Motor neuron (in vitro differentiated cells): ENCODE measurements around the gene DDX53. TPM values are rescaled to one million over a fixed set of nuclear protein-coding genes. Genes with fewer than 3 reads are reported as not detected.

Source experiments
- ATAC-seq, 8 experiments: fragments of 200-7000 bp; cut with Tn5 transposase; replicated peaks in 6 of 8; 2 replicates each; pipeline ENCODE4 v1.8.0; 2021; ENCODE audit warnings: mild to moderate bottlenecking in 8 of 8, moderate library complexity in 8 of 8
- H3K27ac ChIP-seq, 2 donors: fragments of 250-450 bp; sonication (Bioruptor Pico); 2 replicates each; pipeline ENCODE4 v1.9.0; 2021; ENCODE audit warnings: antibody characterized with exemption in 2 of 2, mild to moderate bottlenecking in 2 of 2, moderate library complexity in 1 of 2
- H3K4me1 ChIP-seq, 2 donors: fragments of 250-450 bp; sonication (Bioruptor Pico); replicated peaks in 1 of 2; 2 replicates each; pipeline ENCODE4 v1.6.1; 2021; ENCODE audit warnings: antibody characterized with exemption in 2 of 2, mild to moderate bottlenecking in 2 of 2, moderate library complexity in 1 of 2
- H3K4me3 ChIP-seq, 5 donors: fragments of 250-450 bp; sonication (Bioruptor Pico); 2 replicates each; pipeline ENCODE4 v1.9.0; 2021; ENCODE audit warnings: antibody characterized with exemption in 5 of 5, mild to moderate bottlenecking in 5 of 5, moderate library complexity in 4 of 5
- WGBS, 10 experiments: fragments of 450-650 bp; shearing (Covaris generic); methylation state at CpG; one replicate each; pipeline ENCODE4 v1.0.0; 2022; 5-methylcytosine and 5-hydroxymethylcytosine counted together
- in situ Hi-C, 9 experiments: fragments of 400-800 bp; cut with MboI; loops; one replicate each; pipeline ENCODE4 v1.15.0; 2021; ENCODE audit warnings: low sequenced_read_pairs in 9 of 9, low pct_unique_long_range_greater_than_20kb in 2 of 9; ENCODE audit not compliant: unreplicated experiment in 9 of 9
- total RNA-seq, 8 experiments: library from RNA; unstranded; fragments of 300-600 nt; gene quantifications; 2 replicates each; pipeline versions ENCODE4 v1.2.3 to v1.2.4, GENCODE V29; 2022

Gene DDX53
- under 1 TPM in 5 of 8 experiments, not detected in 3; 0.05 to 0.36 (median 0.09) TPM for total RNA-seq

- WGBS, 10 experiments = 83 to 91% methylated on average over 1 to 7 of the region's 23 CpGs; no CpG with 5 or more reads in 8 of the 10 experiments
- no peak for ATAC-seq
- Histone ChIP-seq H3K4me3 (no peak within 1 kb of the TSS), H3K27ac (no peak within 1 kb of the TSS), H3K4me1 (no peaks in the 10 kb centered on the region)
- in situ Hi-C loops = loop anchor here in 2 of 9 experiments (25.0 kb wide), 1 partner anchor 313 kb away; no protein-coding TSS in a partner anchor
Measured at GRCh38 chrX:22999696-23000223, at the start of gene DDX53. TSS of gene DDX53 (plus strand) at chrX:22999960. CDS start at chrX:23000058, 98 bp downstream.

GRCh38 chrX:22950269-22951266 lies 49.2 kb upstream of the DDX53 start:
- in situ Hi-C loops = no loop called here
- 17 to 92% (median 67%) methylated on average over 1 to 3 of the region's 5 CpGs; no CpG with 5 or more reads in 7 of the 10 experiments for WGBS, 10 experiments
- H3K4me1 ChIP-seq = peaks cover 0 to 7% of the 10 kb centered on the region in 2 donors
- peak in 4 of 8 experiments; percentile 21 to 96 (median 66) for ATAC-seq
- H3K27ac ChIP-seq = no peak overlapping the region
- H3K4me3 ChIP-seq = no peak overlapping the region

- no peak overlapping the region for H3K4me3 ChIP-seq
- peak in 6 of 8 experiments; percentile 36 to 100 (median 100) for ATAC-seq
- H3K27ac ChIP-seq = no peak overlapping the region
- H3K4me1 ChIP-seq = peaks cover 0 to 7% of the 10 kb centered on the region in 2 donors
- in situ Hi-C loops = no loop called here
- WGBS, 10 experiments = 16 to 67% (median 40%) methylated on average over 2 to 5 of the region's 6 CpGs; no CpG with 5 or more reads in 4 of the 10 experiments
Measured at GRCh38 chrX:22952010-22952409, 47.8 kb upstream of the DDX53 start.

- no peak overlapping the region for H3K4me3 ChIP-seq
- H3K4me1 ChIP-seq = no peaks in the 10 kb centered on the region
- WGBS, 10 experiments = 0 to 100% (median 100%) methylated on average over 1 to 2 of the region's 2 CpGs; no CpG with 5 or more reads in 7 of the 10 experiments
- ATAC-seq = no peak
- H3K27ac ChIP-seq = no peak overlapping the region
- in situ Hi-C loops = no loop called here
Measured at GRCh38 chrX:22958250-22958649, 41.5 kb upstream of the DDX53 start.

GRCh38 chrX:22959204-22959920 lies 40.4 kb upstream of the DDX53 start:
- Histone ChIP-seq H3K4me3 (no peak overlapping the region), H3K4me1 (no peaks in the 10 kb centered on the region), H3K27ac (no peak overlapping the region)
- WGBS, 10 experiments = 0 to 100% (median 55%) methylated on average over 1 to 4 of the region's 4 CpGs; no CpG with 5 or more reads in 4 of the 10 experiments
- in situ Hi-C loops = no loop called here
- no peak for ATAC-seq

GRCh38 chrX:22963196-22963595 lies 36.6 kb upstream of the DDX53 start:
- in situ Hi-C loops = no loop called here
- no peak overlapping the region for H3K27ac ChIP-seq
- WGBS, 10 experiments = 57 to 80% (median 69%) methylated on average over 1 of the region's 2 CpGs; no CpG with 5 or more reads in 6 of the 10 experiments
- H3K4me3 ChIP-seq = no peak overlapping the region
- H3K4me1 ChIP-seq = no peaks in the 10 kb centered on the region
- ATAC-seq = no peak

- Histone ChIP-seq H3K27ac (no peak overlapping the region), H3K4me1 (no peaks in the 10 kb centered on the region), H3K4me3 (no peak overlapping the region)
- no peak for ATAC-seq
- in situ Hi-C loops = no loop called here
- WGBS, 10 experiments = 40 to 60% methylated on average over 1 to 2 of the region's 2 CpGs; no CpG with 5 or more reads in 8 of the 10 experiments
Measured at GRCh38 chrX:22968494-22968893, 31.3 kb upstream of the DDX53 start.

- no peak for ATAC-seq
- in situ Hi-C loops = no loop called here
- WGBS, 10 experiments = no CpG with 5 or more reads among the region's 1 CpG
- no peak overlapping the region for H3K27ac ChIP-seq
- no peaks in the 10 kb centered on the region for H3K4me1 ChIP-seq
- H3K4me3 ChIP-seq = no peak overlapping the region
Measured at GRCh38 chrX:22969411-22969810, 30.3 kb upstream of the DDX53 start.

- WGBS, 10 experiments = 60% methylated on average over 1 of the region's 1 CpG; no CpG with 5 or more reads in 9 of the 10 experiments
- in situ Hi-C loops = no loop called here
Measured at GRCh38 chrX:22970861-22971260, 28.9 kb upstream of the DDX53 start.

GRCh38 chrX:22974616-22975015 lies 25.1 kb upstream of the DDX53 start:
- in situ Hi-C loops = no loop called here
- ATAC-seq = no peak
- H3K4me1 ChIP-seq = no peaks in the 10 kb centered on the region
- no peak overlapping the region for H3K4me3 ChIP-seq
- no peak overlapping the region for H3K27ac ChIP-seq
- WGBS, 10 experiments = 60 to 100% (median 71%) methylated on average over 1 to 2 of the region's 4 CpGs; no CpG with 5 or more reads in 7 of the 10 experiments

More at GRCh38 chrX:22970861-22971260, 28.9 kb upstream of the DDX53 start:
- Histone ChIP-seq H3K27ac (no peak overlapping the region), H3K4me3 (no peak overlapping the region), H3K4me1 (no peaks in the 10 kb centered on the region)
- no peak for ATAC-seq

GRCh38 chrX:22975786-22976185 lies 24.0 kb upstream of the DDX53 start:
- no peaks in the 10 kb centered on the region for H3K4me1 ChIP-seq
- ATAC-seq = no peak
- H3K27ac ChIP-seq = no peak overlapping the region
- 33% methylated on average over 1 of the region's 1 CpG; no CpG with 5 or more reads in 9 of the 10 experiments for WGBS, 10 experiments
- in situ Hi-C loops = no loop called here
- H3K4me3 ChIP-seq = no peak overlapping the region

- 10 to 80% (median 40%) methylated on average over 1 to 2 of the region's 2 CpGs; no CpG with 5 or more reads in 5 of the 10 experiments for WGBS, 10 experiments
- H3K4me1 ChIP-seq = no peaks in the 10 kb centered on the region
- peak in 1 of 8 experiments; percentile 90 for ATAC-seq
- in situ Hi-C loops = no loop called here
- H3K4me3 ChIP-seq = no peak overlapping the region
- no peak overlapping the region for H3K27ac ChIP-seq
Measured at GRCh38 chrX:22985958-22986357, 13.8 kb upstream of the DDX53 start.
